MCF 10A (cell line): Measurements from ENCODE around the gene NRG3. TPM values are rescaled to one million over a fixed set of nuclear protein-coding genes. Genes with fewer than 3 reads are reported as not detected.

Experiments
- BruUV-seq: library from RNA; stranded (reverse); fragments of 400-500 nt; replicated peaks from 2 replicates; lab custom pipeline; 2021; lab: Mats Ljungman, UMichigan
- CTCF ChIA-PET: fragments of 300-600 bp; sonication (Branson Sonifier 250); formaldehyde crosslinking; extraction: SDS; loops from one replicate; lab custom pipeline; 2021; ENCODE audit warnings: antibody characterized with exemption, inconsistent platforms; lab: Yijun Ruan, JAX
- POLR2A ChIA-PET: fragments of 300-600, 350-650 bp; sonication (Branson Sonifier 250); formaldehyde crosslinking; extraction: SDS; loops from one replicate; lab custom pipeline; 2020; ENCODE audit warnings: antibody characterized with exemption, inconsistent platforms; lab: Yijun Ruan, JAX
- DNase-seq: peaks from one replicate; pipeline ENCODE4 v3.0.0-alpha.2; 2018; ENCODE audit not compliant: unreplicated experiment
- H3K27ac Mint-ChIP-seq: one replicate; pipeline ENCODE4 v1.8.0; 2022; ENCODE audit warnings: mild to moderate bottlenecking, low read depth, mixed read lengths; ENCODE audit not compliant: unreplicated experiment
- H3K27me3 Mint-ChIP-seq: one replicate; pipeline ENCODE4 v1.8.0; 2022; ENCODE audit warnings: mixed read lengths; ENCODE audit not compliant: insufficient read depth, unreplicated experiment
- H3K36me3 Mint-ChIP-seq: one replicate; pipeline ENCODE4 v1.8.0; 2022; ENCODE audit warnings: mild to moderate bottlenecking, moderate library complexity, mixed read lengths; ENCODE audit not compliant: insufficient read depth, unreplicated experiment
- H3K4me1 Mint-ChIP-seq: one replicate; pipeline ENCODE4 v1.8.0; 2022; ENCODE audit warnings: mixed read lengths; ENCODE audit not compliant: insufficient read depth, unreplicated experiment
- H3K4me3 Mint-ChIP-seq: one replicate; pipeline ENCODE4 v1.8.0; 2022; ENCODE audit warnings: mild to moderate bottlenecking, moderate library complexity, mixed read lengths; ENCODE audit not compliant: unreplicated experiment
- H3K9me3 Mint-ChIP-seq: one replicate; pipeline ENCODE4 v1.8.0; 2022; ENCODE audit warnings: mixed read lengths; ENCODE audit not compliant: unreplicated experiment
- CTCF ChIP-seq: fragments of 200-600 bp; IDR thresholded peaks from one replicate; pipeline ENCODE4 v1.8.0; 2022; ENCODE audit warnings: antibody characterized with exemption, mild to moderate bottlenecking; ENCODE audit not compliant: unreplicated experiment
- intact Hi-C: fragments of 100-400 bp; cut with micrococcal nuclease; formaldehyde crosslinking; loops from 2 replicates; pipeline ENCODE4 v1.14.1; 2022
- total RNA-seq: library from RNA; stranded (reverse); gene quantifications from 2 replicates; pipeline ENCODE4 v1.2.3, GENCODE V29; 2022

The NRG3 gene
- total RNA-seq, 1 experiment from 2014 or later = not detected

GRCh38 chr10:81967716-81968115 lies 92.7 kb downstream of the NRG3 start:
- Mint-ChIP-seq H3K27me3 (no peaks in the 10 kb centered on the region), H3K36me3 (no peaks in the 10 kb centered on the region), H3K4me3 (no peak overlapping the region), H3K27ac (no peak overlapping the region), H3K9me3 (no peaks in the 10 kb centered on the region), H3K4me1 (peaks cover 4% of the 10 kb centered on the region)
- no peak for TF ChIP-seq CTCF
- POLR2A ChIA-PET = no interaction called here
- CTCF ChIA-PET = no interaction called here
- intact Hi-C loops = no loop called here
- BruUV-seq = no TSS peak
- no peak for DNase-seq

DNA sequence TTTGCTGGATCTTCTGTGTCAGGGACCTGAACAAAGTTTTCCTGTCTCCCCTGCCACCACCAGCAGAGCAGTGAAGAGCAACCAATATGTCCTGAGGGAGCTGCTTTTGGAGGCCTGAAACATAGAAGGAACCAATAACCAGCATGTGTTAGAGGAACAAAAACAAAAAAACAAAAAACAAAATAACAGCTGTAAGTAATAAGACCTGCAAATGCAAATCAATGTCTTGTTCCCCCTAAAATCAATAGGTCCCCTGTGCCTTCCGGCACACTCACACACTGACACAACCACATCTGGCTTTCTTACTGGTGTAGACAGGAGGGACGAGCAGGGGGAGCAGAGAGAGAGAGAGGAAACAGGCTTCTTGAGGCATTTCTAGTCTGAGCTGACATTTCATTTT lies 94.1 kb downstream of the NRG3 start:
- ChIA-PET CTCF (no interaction called here), POLR2A (interaction anchor here (1.0 kb wide), 1 partner anchor 13 kb away, joined by 3 read pairs; no protein-coding TSS in a partner anchor)
- H3K36me3 Mint-ChIP-seq = no peaks in the 10 kb centered on the region
- intact Hi-C loops = no loop called here
- H3K9me3 Mint-ChIP-seq = no peaks in the 10 kb centered on the region
- no peaks in the 10 kb centered on the region for H3K27me3 Mint-ChIP-seq
- TF ChIP-seq CTCF = no peak
- no peak overlapping the region for H3K27ac Mint-ChIP-seq
- DNase-seq = no peak
- no peaks in the 10 kb centered on the region for H3K4me1 Mint-ChIP-seq
- H3K4me3 Mint-ChIP-seq = no peak overlapping the region
- no TSS peak for BruUV-seq

GRCh38 chr10:81978238-81978637 lies 103.2 kb downstream of the NRG3 start:
- peaks cover 6% of the 10 kb centered on the region for H3K36me3 Mint-ChIP-seq
- POLR2A ChIA-PET = no interaction called here
- H3K27me3 Mint-ChIP-seq = no peaks in the 10 kb centered on the region
- peak; percentile 65 for DNase-seq
- intact Hi-C loops = no loop called here
- BruUV-seq = no TSS peak
- H3K27ac Mint-ChIP-seq = no peak overlapping the region
- no peak overlapping the region for H3K4me3 Mint-ChIP-seq
- no peaks in the 10 kb centered on the region for H3K9me3 Mint-ChIP-seq
- CTCF ChIA-PET = interaction anchor here (0.6 kb wide), 1 partner anchor 1640 kb away, joined by 3 read pairs; no protein-coding TSS in a partner anchor
- no peak for TF ChIP-seq CTCF
- no peaks in the 10 kb centered on the region for H3K4me1 Mint-ChIP-seq

- CTCF ChIA-PET = no interaction called here
- no TSS peak for BruUV-seq
Measured at GRCh38 chr10:81981724-81982123, 106.7 kb downstream of the NRG3 start.

More at GRCh38 chr10:81981724-81982123, 106.7 kb downstream of the NRG3 start:
- peaks cover 6% of the 10 kb centered on the region for H3K36me3 Mint-ChIP-seq
- no peak overlapping the region for H3K4me3 Mint-ChIP-seq
- H3K27me3 Mint-ChIP-seq = no peaks in the 10 kb centered on the region
- no peak for DNase-seq
- H3K9me3 Mint-ChIP-seq = no peaks in the 10 kb centered on the region
- POLR2A ChIA-PET = interaction anchor here (0.8 kb wide), 1 partner anchor 13 kb away, joined by 3 read pairs; no protein-coding TSS in a partner anchor
- TF ChIP-seq CTCF = no peak
- H3K4me1 Mint-ChIP-seq = no peaks in the 10 kb centered on the region
- intact Hi-C loops = no loop called here
- no peak overlapping the region for H3K27ac Mint-ChIP-seq
